Peyer's patch (tissue), 4 donors: ENCODE measurements around the gene EXOC4.

ENCODE experiments used
- POLR2A ChIP-seq, 2 donors: fragments of 450-650 bp; IDR thresholded peaks; one replicate each; pipeline ENCODE4 v1.5.1; 2017; ENCODE audit warnings: antibody characterized with exemption in 2 of 2, mild to moderate bottlenecking in 2 of 2, moderate library complexity in 2 of 2
- TF ChIP-seq, protein P1 (sequence below), 6 experiments: fragments of 450-650 bp in 4 of 6; fragments of 200-600 bp in 2 of 6; sonication (generic) in 1 of 6; IDR thresholded peaks; one replicate each; pipeline ENCODE4 v1.5.1; 2017 to 2019; ENCODE audit warnings: antibody characterized with exemption in 6 of 6, mild to moderate bottlenecking in 3 of 6, moderate library complexity in 1 of 6

DNA sequence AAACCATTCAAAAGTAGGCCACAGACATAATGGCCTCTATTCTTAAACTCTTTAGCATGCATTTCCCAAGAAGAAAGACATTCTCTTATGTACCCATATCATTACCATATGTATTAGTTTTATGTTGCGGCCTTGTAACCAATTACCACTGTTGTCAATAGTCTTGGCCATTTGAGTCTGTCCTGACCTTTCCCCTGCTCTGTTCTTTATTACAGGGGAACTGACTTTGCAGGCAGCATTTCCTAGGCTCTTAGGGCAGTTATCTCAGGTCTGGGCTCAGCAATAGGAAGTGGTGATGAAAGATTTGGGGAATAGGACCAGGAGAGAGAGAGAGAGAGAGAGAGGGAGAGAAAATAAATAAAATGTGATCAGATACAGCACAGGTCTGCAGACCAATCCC lies 679.7 kb downstream of the EXOC4 start:
- no peak for TF ChIP-seq POLR2A (IDR thresholded peaks at IDR 0.05)
- TF ChIP-seq, protein P1, sequence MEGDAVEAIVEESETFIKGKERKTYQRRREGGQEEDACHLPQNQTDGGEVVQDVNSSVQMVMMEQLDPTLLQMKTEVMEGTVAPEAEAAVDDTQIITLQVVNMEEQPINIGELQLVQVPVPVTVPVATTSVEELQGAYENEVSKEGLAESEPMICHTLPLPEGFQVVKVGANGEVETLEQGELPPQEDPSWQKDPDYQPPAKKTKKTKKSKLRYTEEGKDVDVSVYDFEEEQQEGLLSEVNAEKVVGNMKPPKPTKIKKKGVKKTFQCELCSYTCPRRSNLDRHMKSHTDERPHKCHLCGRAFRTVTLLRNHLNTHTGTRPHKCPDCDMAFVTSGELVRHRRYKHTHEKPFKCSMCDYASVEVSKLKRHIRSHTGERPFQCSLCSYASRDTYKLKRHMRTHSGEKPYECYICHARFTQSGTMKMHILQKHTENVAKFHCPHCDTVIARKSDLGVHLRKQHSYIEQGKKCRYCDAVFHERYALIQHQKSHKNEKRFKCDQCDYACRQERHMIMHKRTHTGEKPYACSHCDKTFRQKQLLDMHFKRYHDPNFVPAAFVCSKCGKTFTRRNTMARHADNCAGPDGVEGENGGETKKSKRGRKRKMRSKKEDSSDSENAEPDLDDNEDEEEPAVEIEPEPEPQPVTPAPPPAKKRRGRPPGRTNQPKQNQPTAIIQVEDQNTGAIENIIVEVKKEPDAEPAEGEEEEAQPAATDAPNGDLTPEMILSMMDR (IDR thresholded peaks at IDR 0.05): no peak
